K562 (cell line): ENCODE data around the gene SNRNP48. TPM values are rescaled to one million over a fixed set of nuclear protein-coding genes. Genes with fewer than 3 reads are reported as not detected.

Experiments
- ATF1 ChIP-seq, 2 experiments: fragments of 450-650 bp in 1 of 2; IDR thresholded peaks; 2 replicates each; pipeline ENCODE4 v1.6.1; 2016; ENCODE audit warnings: missing compliant biosample characterization in 1 of 2, missing genetic modification characterization in 1 of 2
- CBFA2T2 ChIP-seq: fragments of 450-650 bp; conservative IDR thresholded peaks from 2 replicates; pipeline ENCODE4 v1.6.1; 2017; ENCODE audit warnings: mild to moderate bottlenecking
- CHD1 ChIP-seq: fragments of 200-600 bp; sonication (generic); IDR thresholded peaks from one replicate; pipeline ENCODE4 v1.6.1; 2012; ENCODE audit warnings: mild to moderate bottlenecking, moderate library complexity, low read length, inconsistent platforms
- ELF4 ChIP-seq: fragments of 450-650 bp; formaldehyde crosslinking; IDR thresholded peaks from 2 replicates; pipeline ENCODE4 v1.4.0; 2022; ENCODE audit warnings: missing genetic modification characterization
- HMG20A ChIP-seq: fragments of 450-650 bp; formaldehyde crosslinking; conservative IDR thresholded peaks from 2 replicates; pipeline ENCODE4 v1.4.0; 2020; ENCODE audit warnings: mild to moderate bottlenecking, mixed read lengths
- IRF1 ChIP-seq: sonication (generic); formaldehyde crosslinking; IDR thresholded peaks from 2 replicates; pipeline ENCODE4 v1.8.0; 2022; ENCODE audit warnings: missing genetic modification reagents, mild to moderate bottlenecking, borderline replicate concordance
- KLF16 ChIP-seq: IDR thresholded peaks from 2 replicates; pipeline ENCODE4 v1.6.1; 2016; ENCODE audit warnings: antibody characterized with exemption
- NFRKB ChIP-seq: fragments of 450-650 bp; IDR thresholded peaks from 2 replicates; pipeline ENCODE4 v1.6.1; 2016; ENCODE audit warnings: low read depth
- RBM25 ChIP-seq: fragments of 200-400 bp; formaldehyde crosslinking; IDR thresholded peaks from 2 replicates; pipeline ENCODE4 v1.6.1; 2018; ENCODE audit warnings: low read length, low read depth, moderate library complexity; ENCODE audit not compliant: severe bottlenecking
- SP2 ChIP-seq: IDR thresholded peaks from 2 replicates; pipeline ENCODE4 v1.6.1; 2011; ENCODE audit warnings: mild to moderate bottlenecking, low read depth, low read length, moderate library complexity; ENCODE audit not compliant: poor library complexity, severe bottlenecking; ENCODE audit errors: extremely low read depth
- TCF3 ChIP-seq: sonication (generic); formaldehyde crosslinking; IDR thresholded peaks from 2 replicates; pipeline ENCODE4 v1.4.0; 2020; ENCODE audit warnings: mild to moderate bottlenecking, missing genetic modification reagents
- ZBTB26 ChIP-seq: fragments of 450-650 bp; formaldehyde crosslinking; IDR thresholded peaks from 2 replicates; pipeline ENCODE4 v1.4.0; 2022; ENCODE audit warnings: missing genetic modification characterization
- ZNF175 ChIP-seq: fragments of 200-800 bp; sonication (Bioruptor generic); IDR thresholded peaks from 2 replicates; pipeline ENCODE4 v1.6.1; 2016; ENCODE audit warnings: low read depth, mild to moderate bottlenecking, missing genetic modification characterization, missing compliant biosample characterization
- ZNF232 ChIP-seq: sonication (generic); formaldehyde crosslinking; IDR thresholded peaks from 2 replicates; pipeline ENCODE4 v1.8.0; 2022; ENCODE audit warnings: mild to moderate bottlenecking, missing genetic modification reagents
- ZNF639 ChIP-seq, 2 experiments: fragments of 200-800 bp in 1 of 2; sonication (Bioruptor generic) in 1 of 2; sonication (generic) in 1 of 2; formaldehyde crosslinking in 1 of 2; IDR thresholded peaks in 1 of 2; conservative IDR thresholded peaks in 1 of 2; 2 replicates each; pipeline versions ENCODE4 v1.5.0 to v1.6.1; 2016 to 2020; ENCODE audit warnings: missing compliant biosample characterization in 1 of 2, missing genetic modification characterization in 1 of 2, missing genetic modification reagents in 1 of 2
- ZNF707 ChIP-seq: fragments of 250-450 bp; sonication (Bioruptor Pico); conservative IDR thresholded peaks from 2 replicates; pipeline ENCODE4 v1.8.0; 2022; ENCODE audit warnings: inconsistent platforms, mild to moderate bottlenecking, moderate library complexity
- ZNF764 ChIP-seq: fragments of 250-450 bp; sonication (Bioruptor Pico); IDR thresholded peaks from 2 replicates; pipeline ENCODE4 v1.4.0; 2020; ENCODE audit warnings: low read depth, mild to moderate bottlenecking, moderate library complexity
- polyA plus RNA-seq, 8 experiments: library from polyadenylated mRNA; depleted of rRNA in 4 of 8; stranded (reverse) in 5 of 8; unstranded in 3 of 8; fragments of >200 nt; fragmentation: Nextera tagmentation in 2 of 8; fragmentation: Illumina TruSeq in 1 of 8; extraction: Ambion mirVana in 2 of 8; extraction: Trizol in 1 of 8; gene quantifications; 2 replicates each; pipeline versions ENCODE4 v1.2.1 to v1.2.3, GENCODE V29; 2011 to 2014; ENCODE audit warnings: inconsistent platforms in 1 of 8, missing spikeins in 1 of 8
- total RNA-seq, 7 experiments: library from RNA; depleted of rRNA in 6 of 7; stranded (reverse); fragments of >200 nt in 6 of 7; fragmentation: Illumina TruSeq in 2 of 7; extraction: Trizol in 2 of 7; gene quantifications; 2 replicates each; pipeline versions ENCODE4 v1.2.1 to v1.2.3, GENCODE V29; 2011 to 2021; ENCODE audit warnings: low replicate concordance in 1 of 7
- TF ChIP-seq, protein P1 (sequence below): fragments of 250-450 bp; sonication (Bioruptor Pico); IDR thresholded peaks from 2 replicates; pipeline ENCODE4 v1.5.0; 2021; ENCODE audit warnings: mild to moderate bottlenecking, borderline replicate concordance
- TF ChIP-seq, protein P2 (sequence below): fragments of 250-450 bp; sonication (Bioruptor Pico); IDR thresholded peaks from 2 replicates; pipeline ENCODE4 v1.5.0; 2020; ENCODE audit warnings: mild to moderate bottlenecking

The SNRNP48 gene
- total and polyA plus RNA-seq, 9 of the 15 experiments (the other 6 are each of a cell fraction or from before 2014, with no cell fraction given) = 6.2 to 32.9 (median 18.6) TPM

DNA sequence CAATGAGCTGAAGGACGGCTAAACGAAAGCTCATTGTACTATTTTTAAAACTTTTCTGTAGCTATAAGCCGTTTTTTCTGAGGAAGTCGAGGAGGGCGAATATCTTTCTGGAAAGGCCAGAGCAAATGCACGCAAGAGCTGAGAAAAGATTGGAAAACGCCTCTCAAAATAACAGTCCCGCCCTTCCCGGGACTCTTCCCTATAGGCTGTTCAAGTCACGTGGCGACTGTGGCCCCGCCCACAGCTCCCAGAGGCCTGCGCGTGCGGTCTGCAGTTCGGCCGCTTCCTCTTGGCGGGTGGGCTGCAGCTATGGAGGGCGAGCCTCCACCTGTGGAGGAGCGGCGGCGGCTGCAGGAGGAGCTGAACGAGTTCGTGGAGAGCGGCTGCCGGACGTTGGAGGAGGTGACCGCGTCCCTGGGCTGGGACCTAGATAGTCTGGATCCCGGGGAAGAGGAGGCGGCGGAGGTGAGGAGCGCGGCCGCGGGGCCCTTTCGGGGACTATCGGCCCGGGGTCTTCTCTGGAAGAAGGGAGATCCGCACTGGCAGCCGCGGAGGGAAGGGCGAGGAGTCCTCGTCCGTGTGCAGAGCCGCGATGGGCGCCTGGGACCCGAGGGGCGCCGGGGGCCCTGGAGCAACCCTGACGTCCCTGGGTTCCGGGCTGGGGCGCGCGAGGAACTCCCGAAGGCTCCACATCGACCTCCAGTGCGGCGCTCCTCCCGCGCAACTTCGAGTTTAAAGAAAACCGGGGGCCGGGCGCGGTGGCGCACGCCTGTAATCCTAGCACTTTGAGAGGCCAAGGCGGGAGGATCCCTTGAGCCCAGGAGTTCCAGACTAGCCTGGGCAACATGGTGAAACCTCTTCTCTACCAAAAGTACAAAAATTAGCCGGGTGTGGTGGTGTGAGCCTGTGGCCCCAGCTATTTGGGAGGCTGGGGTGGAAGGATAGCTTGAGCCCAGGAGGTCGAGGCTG, at the start of gene SNRNP48 (continued):
- TF ChIP-seq, protein P1, sequence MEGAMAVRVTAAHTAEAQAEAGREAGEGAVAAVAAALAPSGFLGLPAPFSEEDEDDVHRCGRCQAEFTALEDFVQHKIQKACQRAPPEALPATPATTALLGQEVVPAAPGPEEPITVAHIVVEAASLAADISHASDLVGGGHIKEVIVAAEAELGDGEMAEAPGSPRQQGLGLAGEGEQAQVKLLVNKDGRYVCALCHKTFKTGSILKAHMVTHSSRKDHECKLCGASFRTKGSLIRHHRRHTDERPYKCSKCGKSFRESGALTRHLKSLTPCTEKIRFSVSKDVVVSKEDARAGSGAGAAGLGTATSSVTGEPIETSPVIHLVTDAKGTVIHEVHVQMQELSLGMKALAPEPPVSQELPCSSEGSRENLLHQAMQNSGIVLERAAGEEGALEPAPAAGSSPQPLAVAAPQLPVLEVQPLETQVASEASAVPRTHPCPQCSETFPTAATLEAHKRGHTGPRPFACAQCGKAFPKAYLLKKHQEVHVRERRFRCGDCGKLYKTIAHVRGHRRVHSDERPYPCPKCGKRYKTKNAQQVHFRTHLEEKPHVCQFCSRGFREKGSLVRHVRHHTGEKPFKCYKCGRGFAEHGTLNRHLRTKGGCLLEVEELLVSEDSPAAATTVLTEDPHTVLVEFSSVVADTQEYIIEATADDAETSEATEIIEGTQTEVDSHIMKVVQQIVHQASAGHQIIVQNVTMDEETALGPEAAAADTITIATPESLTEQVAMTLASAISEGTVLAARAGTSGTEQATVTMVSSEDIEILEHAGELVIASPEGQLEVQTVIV (CRISPR knock-in tag) = no peak
- no peak for TF ChIP-seq CHD1
- TF ChIP-seq RBM25 = peak; percentile 57
- TF ChIP-seq ZNF175 (CRISPR knock-in tag) = no peak
- peak; percentile 77 for TF ChIP-seq CBFA2T2
- 0 out of 2 replicates have a peak, but pooled peaks have one; percentile 27 for TF ChIP-seq IRF1 (CRISPR knock-in tag)
- TF ChIP-seq ZNF639 (CRISPR knock-in tag; conservative IDR thresholded peaks at IDR 0.05 in 1 of 2, IDR thresholded peaks at IDR 0.05 in 1 of 2) = no peak
- TF ChIP-seq SP2 = no peak
- no peak for TF ChIP-seq NFRKB
- TF ChIP-seq ZNF764 (CRISPR knock-in tag) = no peak
- no peak for TF ChIP-seq ZNF232 (CRISPR knock-in tag)
- no peak for TF ChIP-seq ATF1 (CRISPR knock-in tag; IDR thresholded peaks at IDR 0.05)
- peak; percentile 31; the same call in 1 of the 2 replicates for TF ChIP-seq ATF1 (tag; IDR thresholded peaks at IDR 0.05)
- no peak for TF ChIP-seq KLF16
- TF ChIP-seq, protein P2, sequence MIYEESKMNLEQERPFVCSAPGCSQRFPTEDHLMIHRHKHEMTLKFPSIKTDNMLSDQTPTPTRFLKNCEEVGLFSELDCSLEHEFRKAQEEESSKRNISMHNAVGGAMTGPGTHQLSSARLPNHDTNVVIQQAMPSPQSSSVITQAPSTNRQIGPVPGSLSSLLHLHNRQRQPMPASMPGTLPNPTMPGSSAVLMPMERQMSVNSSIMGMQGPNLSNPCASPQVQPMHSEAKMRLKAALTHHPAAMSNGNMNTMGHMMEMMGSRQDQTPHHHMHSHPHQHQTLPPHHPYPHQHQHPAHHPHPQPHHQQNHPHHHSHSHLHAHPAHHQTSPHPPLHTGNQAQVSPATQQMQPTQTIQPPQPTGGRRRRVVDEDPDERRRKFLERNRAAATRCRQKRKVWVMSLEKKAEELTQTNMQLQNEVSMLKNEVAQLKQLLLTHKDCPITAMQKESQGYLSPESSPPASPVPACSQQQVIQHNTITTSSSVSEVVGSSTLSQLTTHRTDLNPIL (CRISPR knock-in tag) = no peak
- TF ChIP-seq TCF3 (CRISPR knock-in tag) = no peak
- no peak for TF ChIP-seq ZBTB26
- TF ChIP-seq HMG20A (CRISPR knock-in tag) = no peak
- no peak for TF ChIP-seq ELF4 (CRISPR knock-in tag)
- TF ChIP-seq ZNF707 (CRISPR knock-in tag) = no peak
